ENCODE measurements around the gene OR1C1.
"Not testable (repeated sequence)": the region's sequence is repeated elsewhere in the genome, so short reads cannot be mapped to it uniquely, and the experiment has no call there.

OR1C1 gene

GRCh38 chr1:247760456-247760855, at the start of gene OR1C1:
TSS of gene OR1C1 (minus strand) at chr1:247760556. CDS start at chr1:247758406, 2,150 bp downstream.
- DNase-seq (ENCODE audit: low spot score), result no peak

GRCh38 chr1:247797518-247797917, 37.2 kb upstream of the OR1C1 start:
- DNase-seq (ENCODE audit: low spot score), result no peak

- no peak for DNase-seq (ENCODE audit: low spot score)
Observed at GRCh38 chr1:247769603-247770002, 9.2 kb upstream of the OR1C1 start.

GRCh38 chr1:247754311-247754710, 6.0 kb downstream of the OR1C1 start:
- DNase-seq (ENCODE audit: low spot score), result not testable (repeated sequence)

GRCh38 chr1:247749870-247750269, 10.5 kb downstream of the OR1C1 start:
- DNase-seq (ENCODE audit: low spot score), result no peak

- no peak for DNase-seq (ENCODE audit: low spot score)
Observed at GRCh38 chr1:247748041-247748440, 12.3 kb downstream of the OR1C1 start, which contains the start of gene OR14A2. TSS of gene OR14A2 (minus strand) at chr1:247748141.

- DNase-seq (ENCODE audit: low spot score), result no peak
Observed at GRCh38 chr1:247747616-247748015, 12.7 kb downstream of the OR1C1 start.

- no peak for DNase-seq (ENCODE audit: low spot score)
Observed at GRCh38 chr1:247746391-247746935, 13.9 kb downstream of the OR1C1 start.

- DNase-seq (ENCODE audit: low spot score), result not testable (repeated sequence)
Observed at GRCh38 chr1:247742215-247742760, 18.1 kb downstream of the OR1C1 start.

GRCh38 chr1:247741756-247742155, 18.6 kb downstream of the OR1C1 start:
- DNase-seq (ENCODE audit: low spot score), result no peak

- no peak for DNase-seq (ENCODE audit: low spot score)
Observed at GRCh38 chr1:247740721-247741120, 19.6 kb downstream of the OR1C1 start.

- DNase-seq (ENCODE audit: low spot score), result no peak
Observed at GRCh38 chr1:247738315-247738714, 22.0 kb downstream of the OR1C1 start, which contains the start of gene OR14K1. TSS of gene OR14K1 (plus strand) at chr1:247738615. CDS start at chr1:247738615, 0 bp downstream.

- no peak for DNase-seq (ENCODE audit: low spot score)
Observed at GRCh38 chr1:247721222-247721621, 39.1 kb downstream of the OR1C1 start.

GRCh38 chr1:247716546-247716945, 43.8 kb downstream of the OR1C1 start, which contains the start of gene OR6F1:
TSS of gene OR6F1 (minus strand) at chr1:247716646. CDS start at chr1:247712755, 3,891 bp downstream.
- DNase-seq (ENCODE audit: low spot score), result no peak

- DNase-seq (ENCODE audit: low spot score), result no peak
Observed at GRCh38 chr1:247713753-247714152, 46.6 kb downstream of the OR1C1 start.

- DNase-seq (ENCODE audit: low spot score), result not testable (repeated sequence)
Observed at GRCh38 chr1:247710681-247711080, 49.7 kb downstream of the OR1C1 start.
